ENCODE measurements around the gene EPHA10.
"Not testable (repeated sequence)": the region's sequence is repeated elsewhere in the genome, so short reads cannot be mapped to it uniquely, and the experiment has no call there.

Gene EPHA10

GRCh38 chr1:37771440-37771839 is 6.5 kb upstream of the EPHA10 start:
- DNase-seq (ENCODE audit: low spot score): not testable (repeated sequence)

GRCh38 chr1:37767488-37767887 is 2.6 kb upstream of the EPHA10 start:
- no peak for DNase-seq (ENCODE audit: low spot score)

- DNase-seq (ENCODE audit: low spot score): no peak
Observed at GRCh38 chr1:37765916-37766664, 1.2 kb upstream of the EPHA10 start.

GRCh38 chr1:37764414-37764825 is 500 bp downstream of the EPHA10 start:
- no peak for DNase-seq (ENCODE audit: low spot score)

GRCh38 chr1:37763791-37764413 is 1.0 kb downstream of the EPHA10 start:
- DNase-seq (ENCODE audit: low spot score): no peak

- no peak for DNase-seq (ENCODE audit: low spot score)
Observed at GRCh38 chr1:37762516-37762915, 2.4 kb downstream of the EPHA10 start.

- no peak for DNase-seq (ENCODE audit: low spot score)
Observed at GRCh38 chr1:37761416-37762095, 3.4 kb downstream of the EPHA10 start.

- no peak for DNase-seq (ENCODE audit: low spot score)
Observed at GRCh38 chr1:37759451-37759850, 5.5 kb downstream of the EPHA10 start.

- no peak for DNase-seq (ENCODE audit: low spot score)
Observed at GRCh38 chr1:37755951-37756560, 8.9 kb downstream of the EPHA10 start.

GRCh38 chr1:37755290-37755689 is 9.6 kb downstream of the EPHA10 start:
- DNase-seq (ENCODE audit: low spot score): no peak

- DNase-seq (ENCODE audit: low spot score): no peak
Observed at GRCh38 chr1:37753473-37754321, 11.2 kb downstream of the EPHA10 start.

- no peak for DNase-seq (ENCODE audit: low spot score)
Observed at GRCh38 chr1:37752583-37753471, 12.1 kb downstream of the EPHA10 start.

- no peak for DNase-seq (ENCODE audit: low spot score)
Observed at GRCh38 chr1:37752213-37752582, 12.7 kb downstream of the EPHA10 start.

GRCh38 chr1:37748565-37748964 is 16.4 kb downstream of the EPHA10 start:
- DNase-seq (ENCODE audit: low spot score): no peak

GRCh38 chr1:37746806-37747205 is 18.1 kb downstream of the EPHA10 start:
- DNase-seq (ENCODE audit: low spot score): no peak

GRCh38 chr1:37741662-37742061 is 23.3 kb downstream of the EPHA10 start:
- no peak for DNase-seq (ENCODE audit: low spot score)

GRCh38 chr1:37741130-37741529 is 23.8 kb downstream of the EPHA10 start:
- no peak for DNase-seq (ENCODE audit: low spot score)

- DNase-seq (ENCODE audit: low spot score): no peak
Observed at GRCh38 chr1:37739222-37739621, 25.7 kb downstream of the EPHA10 start.

- DNase-seq (ENCODE audit: low spot score): not testable (repeated sequence)
Observed at GRCh38 chr1:37738619-37739018, 26.3 kb downstream of the EPHA10 start.

- not testable (repeated sequence) for DNase-seq (ENCODE audit: low spot score)
Observed at GRCh38 chr1:37737975-37738374, 26.9 kb downstream of the EPHA10 start.
